ENCODE results near the gene UBR4.

- TF ChIP-seq POLR2A (IDR thresholded peaks at IDR 0.05; ENCODE audit: extremely low read depth, insufficient read length) (no peak), CTCF (IDR thresholded peaks at IDR 0.05; ENCODE audit: low read depth, low read length) (no peak), MYC (IDR thresholded peaks at IDR 0.05; ENCODE audit: low read depth, low read length) (no peak)
Measured at GRCh38 chr1:19139711-19140110, 70.4 kb downstream of the UBR4 start.
